NCI-H1930 (cell line): ENCODE results near the gene DSTYK.
"Not testable (repeated sequence)": the region's sequence is repeated elsewhere in the genome, so short reads cannot be mapped to it uniquely, and the experiment has no call there.

Experiments used
- DNase-seq, 2 experiments: peaks; one replicate each; lab custom pipeline; 2025; lab: John Stamatoyannopoulos, UW

Gene DSTYK

GRCh38 chr1:205217418-205217817 lies 5.9 kb upstream of the DSTYK start:
- DNase-seq: no peak

GRCh38 chr1:205216588-205216987 lies 5.1 kb upstream of the DSTYK start:
- no peak for DNase-seq

- no peak for DNase-seq
These were observed 3.3 kb upstream of the DSTYK start for GRCh38 chr1:205214756-205215155.

DNA sequence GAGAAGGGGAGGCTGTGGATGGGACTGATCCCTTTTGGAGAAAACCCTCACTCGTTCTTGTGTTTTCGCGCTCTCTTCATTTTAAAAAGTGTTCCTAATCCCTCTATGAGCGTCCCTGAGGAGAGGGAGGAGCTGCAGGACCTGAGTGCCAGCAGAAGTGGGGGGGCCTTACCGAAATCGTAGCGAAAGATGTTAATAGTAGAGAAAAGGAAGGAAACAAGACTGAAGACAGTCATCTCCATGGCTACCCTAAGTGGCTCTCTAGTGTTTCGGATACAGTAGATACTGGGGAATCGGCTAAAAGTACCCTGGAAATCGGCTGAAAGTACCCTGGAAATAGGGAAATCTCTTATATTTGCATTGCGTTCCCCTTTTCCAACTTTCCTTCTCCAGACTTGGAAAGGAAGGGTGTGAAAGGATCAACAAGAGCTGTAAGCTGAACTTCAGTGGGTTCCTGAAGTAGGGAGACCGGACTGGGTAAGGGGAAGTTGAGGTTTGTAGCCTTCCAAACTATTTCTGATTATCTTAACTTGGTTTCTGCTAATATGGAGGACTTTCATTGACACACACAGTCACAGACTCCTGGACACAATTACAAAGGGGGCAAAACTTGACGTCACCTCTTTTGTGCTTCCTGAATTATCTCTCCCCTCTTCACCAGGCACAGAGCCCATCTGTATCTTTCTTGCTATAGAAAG lies 486 bp upstream of the DSTYK start:
- no peak for DNase-seq

DNA sequence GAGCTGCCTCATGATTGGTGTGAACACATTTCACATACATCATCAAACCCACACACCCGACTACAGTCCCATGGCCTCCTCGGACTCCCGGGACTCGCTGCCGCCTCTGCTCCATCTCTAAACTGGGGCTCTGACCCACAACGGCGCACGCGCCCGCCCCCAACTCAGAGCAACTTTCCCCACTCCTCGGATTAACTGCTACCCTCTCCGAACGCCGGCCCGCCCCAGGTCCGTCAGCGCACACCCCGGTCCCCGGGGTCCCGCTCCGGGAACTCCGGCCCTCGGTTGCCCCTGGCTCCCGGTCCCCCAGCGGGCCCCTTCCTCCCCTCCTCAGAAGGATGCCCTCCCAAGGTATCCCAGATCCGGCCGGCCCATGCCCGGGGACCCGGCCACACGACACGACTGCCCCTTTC lies 740 bp downstream of the DSTYK start:
- DNase-seq: no peak

GRCh38 chr1:205208811-205209210 lies 2.7 kb downstream of the DSTYK start:
- no peak for DNase-seq

GRCh38 chr1:205205055-205205454 lies 6.4 kb downstream of the DSTYK start:
- DNase-seq: no peak

GRCh38 chr1:205204552-205204951 lies 7.0 kb downstream of the DSTYK start:
- no peak for DNase-seq

DNA sequence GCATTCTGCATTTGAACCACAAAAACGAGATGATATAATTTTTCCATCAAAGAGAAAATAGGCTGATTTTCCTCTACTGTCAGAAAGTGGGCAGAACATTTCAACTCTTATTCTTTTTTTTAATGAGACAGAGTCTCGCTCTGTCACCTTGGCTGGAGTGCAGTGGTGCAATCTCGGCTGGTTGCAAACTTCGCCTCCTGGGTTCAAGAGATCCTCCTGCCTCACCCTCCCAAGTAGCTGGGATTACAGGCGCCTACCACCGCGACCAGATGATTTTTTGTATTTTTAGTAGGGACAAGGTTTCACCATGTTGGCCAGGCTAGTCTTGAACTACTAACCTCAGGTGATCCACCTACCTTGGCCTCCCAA lies 11.6 kb downstream of the DSTYK start:
- DNase-seq: no peak

GRCh38 chr1:205199090-205199930 lies 12.2 kb downstream of the DSTYK start:
- no peak for DNase-seq

DNA sequence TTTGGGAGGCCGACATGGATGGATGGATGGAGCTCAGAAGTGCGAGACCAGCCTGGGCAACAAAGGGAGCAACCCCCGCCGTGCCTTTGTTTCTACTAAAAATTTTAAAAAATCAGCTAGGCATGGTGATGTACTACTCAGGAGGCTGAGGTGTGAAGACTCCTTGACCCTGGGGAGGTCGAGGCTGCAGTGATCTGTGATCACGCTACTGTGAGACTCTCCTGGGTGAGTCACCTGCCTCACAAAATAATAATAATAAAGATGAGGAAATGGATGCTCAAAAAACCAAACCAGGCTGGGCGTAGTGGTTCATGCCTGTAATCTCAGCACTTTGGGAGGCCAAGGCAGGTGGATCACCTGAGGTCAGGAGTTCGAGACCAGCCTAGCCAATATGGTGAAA lies 19.2 kb downstream of the DSTYK start:
- DNase-seq: no peak

DNA sequence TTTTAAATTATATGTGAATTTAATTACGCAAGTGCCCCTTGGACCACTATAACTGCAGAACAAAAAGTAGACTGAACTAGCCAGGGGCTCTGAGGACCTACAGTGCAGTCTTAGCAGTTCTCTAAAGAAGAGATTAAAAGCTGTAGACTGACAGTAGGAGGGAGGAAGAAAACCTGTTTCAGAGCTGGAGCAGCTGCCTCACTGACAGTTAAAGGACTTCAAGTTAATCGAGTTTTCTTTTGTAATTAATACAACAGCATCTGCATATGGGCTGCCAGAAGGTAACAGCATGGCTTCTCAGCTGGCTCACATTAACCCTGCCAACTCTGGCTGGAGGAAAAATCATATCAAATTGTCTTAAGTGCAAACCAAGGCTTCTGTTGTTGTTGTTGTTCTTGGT lies 19.9 kb downstream of the DSTYK start:
- DNase-seq: no peak

DNA sequence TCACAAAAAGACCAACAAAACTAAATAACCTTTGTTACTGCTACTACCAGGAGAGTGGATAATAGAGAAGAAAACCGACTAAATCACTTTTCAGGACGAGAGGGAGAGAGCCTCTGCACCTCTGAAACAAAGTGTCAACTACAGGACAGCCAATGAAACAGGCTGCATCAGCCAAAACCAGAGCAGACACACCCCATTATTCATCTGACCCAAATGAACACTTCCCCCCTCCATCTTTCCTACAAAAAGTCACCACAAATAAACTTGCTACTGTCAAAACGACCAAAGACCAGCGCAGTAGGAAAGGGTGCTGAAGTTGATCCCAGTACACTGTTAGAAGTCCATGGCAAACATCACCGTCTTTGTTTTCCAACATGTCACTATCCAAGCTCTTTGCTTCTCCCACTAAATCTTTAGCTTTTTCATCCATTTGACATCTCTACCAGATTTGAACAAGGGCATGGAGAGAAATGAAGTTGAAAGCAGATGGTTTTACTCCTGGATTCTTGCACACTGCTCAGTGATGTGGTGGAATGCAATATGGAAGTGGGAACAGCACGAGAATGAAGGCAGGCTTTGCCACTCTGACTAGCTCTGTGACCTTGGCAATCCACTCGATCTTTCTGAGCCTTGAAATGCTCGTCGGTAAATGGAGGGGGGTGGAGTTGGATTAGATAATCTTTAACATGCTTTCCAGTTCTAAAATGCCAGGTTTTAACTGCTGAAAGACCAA lies 20.5 kb downstream of the DSTYK start:
- no peak for DNase-seq

GRCh38 chr1:205189131-205189530 lies 22.4 kb downstream of the DSTYK start:
- no peak for DNase-seq

GRCh38 chr1:205188596-205188995 lies 22.9 kb downstream of the DSTYK start:
- no peak for DNase-seq

GRCh38 chr1:205188098-205188497 lies 23.4 kb downstream of the DSTYK start:
- no peak for DNase-seq

DNA sequence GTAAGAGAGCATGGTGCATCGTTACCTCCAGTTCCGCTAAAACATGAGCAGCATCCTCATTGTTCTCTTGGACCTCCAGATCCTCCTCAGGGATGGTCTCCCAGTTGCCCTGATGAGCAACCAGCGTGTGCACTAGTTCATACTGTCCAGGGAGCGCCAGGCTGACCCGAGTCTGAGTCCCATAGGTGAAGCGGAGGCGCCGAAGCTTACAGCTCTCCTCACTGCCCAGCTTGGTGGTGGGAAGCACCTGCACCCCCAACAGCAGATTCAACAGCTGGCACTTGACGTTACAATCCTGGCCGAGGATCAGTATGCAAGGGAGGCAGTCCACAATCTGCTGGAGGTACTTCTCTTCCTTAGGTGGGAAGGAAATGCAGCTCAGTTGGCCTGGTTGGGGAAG lies 24.1 kb downstream of the DSTYK start:
- DNase-seq: no peak

DNA sequence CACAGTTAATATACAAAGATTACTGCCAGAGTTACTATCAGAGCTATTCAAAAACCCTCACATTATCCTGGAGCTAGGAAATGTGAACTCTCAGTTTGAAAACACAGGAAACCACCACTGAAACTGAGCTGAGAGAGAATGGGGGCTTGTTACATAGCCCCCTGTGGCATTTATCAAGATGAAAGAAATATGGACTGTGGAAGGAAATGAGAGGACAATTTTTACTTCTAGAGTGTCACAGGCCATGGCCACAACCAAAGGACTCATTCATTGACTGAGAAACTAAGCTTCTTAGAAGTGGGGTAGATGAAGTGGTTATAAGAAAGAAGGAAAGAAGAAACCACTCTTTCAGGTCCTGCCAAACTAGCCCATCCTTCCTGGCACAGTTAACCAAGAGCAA lies 25.3 kb downstream of the DSTYK start:
- no peak for DNase-seq

DNA sequence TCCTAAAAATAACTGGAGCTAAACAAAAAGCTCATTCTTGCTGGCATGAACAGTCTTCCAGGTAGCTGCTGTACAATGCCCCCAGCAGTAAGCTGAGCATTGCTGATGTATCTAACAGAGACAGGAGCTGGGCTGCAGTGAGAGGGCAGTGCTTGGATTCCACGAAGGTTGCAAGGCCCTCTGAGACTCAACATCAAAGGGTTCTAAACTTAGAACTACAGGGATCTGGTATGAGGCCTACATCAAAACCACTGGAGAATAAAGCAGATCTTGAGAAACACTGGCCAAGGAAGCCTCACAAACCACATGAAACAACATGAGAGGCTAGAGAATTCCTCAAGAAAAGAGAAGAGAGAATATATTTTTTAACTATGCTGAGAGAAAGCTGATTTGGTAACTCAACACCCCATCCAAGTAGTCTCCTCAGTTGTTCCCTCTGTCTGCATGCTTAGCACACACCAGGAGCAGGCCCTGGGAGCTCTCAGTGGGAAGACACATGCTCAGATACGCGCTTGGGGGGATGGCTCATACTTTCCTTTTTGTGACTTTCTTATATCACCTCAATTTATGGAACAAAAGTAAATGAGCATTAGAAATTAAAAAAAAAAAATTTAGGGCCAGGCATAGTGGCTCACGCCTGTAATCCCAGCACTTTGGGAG lies 27.7 kb downstream of the DSTYK start:
- DNase-seq: no peak

DNA sequence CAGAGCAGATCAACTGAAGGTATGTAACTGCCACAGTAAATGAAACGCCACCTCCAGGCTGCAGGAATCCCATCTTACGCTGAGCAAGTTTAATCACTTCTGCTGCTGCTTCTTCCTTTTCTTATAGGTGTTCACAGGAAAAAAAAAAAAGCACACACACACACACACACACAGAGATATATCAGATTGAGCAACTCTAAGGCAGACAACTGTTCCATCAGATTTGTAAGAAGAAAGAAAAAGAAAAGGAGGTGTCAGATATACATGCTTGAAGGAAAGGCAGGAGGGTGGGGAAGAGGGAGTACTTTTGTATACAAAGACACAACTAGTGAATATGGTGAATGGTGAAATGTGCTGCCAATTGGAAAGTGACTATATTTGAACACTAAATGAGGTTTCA lies 28.6 kb downstream of the DSTYK start:
- no peak for DNase-seq

- not testable (repeated sequence) for DNase-seq
These were observed 31.2 kb downstream of the DSTYK start for GRCh38 chr1:205180331-205180730.

DNA sequence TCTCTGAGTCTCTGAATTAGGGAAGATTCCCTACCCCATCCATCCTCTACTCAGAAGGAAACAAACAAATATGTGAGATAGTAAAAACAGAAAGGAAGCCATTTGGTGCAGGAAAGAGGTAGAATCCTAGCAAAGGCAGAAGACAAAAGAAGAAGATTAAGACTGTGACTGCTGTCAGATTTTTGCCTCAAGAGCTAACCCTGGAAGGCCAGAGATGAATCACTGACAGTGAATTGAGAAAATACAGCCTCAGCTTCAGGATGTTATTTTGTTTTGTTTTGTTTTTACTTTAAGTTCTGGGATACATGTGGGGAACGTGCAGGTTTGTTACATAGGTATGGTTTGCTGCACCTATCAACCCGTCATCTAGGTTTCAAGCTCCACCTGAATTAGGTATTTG lies 31.7 kb downstream of the DSTYK start:
- DNase-seq: no peak
